HG03045 (cell line): ENCODE results near the gene CAMTA2.
"Not testable (repeated sequence)": the region's sequence is repeated elsewhere in the genome, so short reads cannot be mapped to it uniquely, and the experiment has no call there.

ENCODE experiments used
- ATAC-seq: cut with Tn5 transposase; IDR thresholded peaks from one replicate; pipeline ENCODE4 v1.9.1; 2021; ENCODE audit warnings: mild to moderate bottlenecking, moderate library complexity; ENCODE audit not compliant: unreplicated experiment

Gene CAMTA2

GRCh38 chr17:4934173-4934979 lies 53.1 kb downstream of the CAMTA2 start:
- no peak for ATAC-seq

GRCh38 chr17:4933646-4934045 lies 53.8 kb downstream of the CAMTA2 start:
- no peak for ATAC-seq

GRCh38 chr17:4932756-4933155 lies 54.7 kb downstream of the CAMTA2 start:
- no peak for ATAC-seq

- no peak for ATAC-seq
Observed at GRCh38 chr17:4931963-4932362, 55.5 kb downstream of the CAMTA2 start, which contains the start of gene GP1BA. TSS of gene GP1BA (plus strand) at chr17:4932277. CDS start at chr17:4932605, 328 bp downstream.

GRCh38 chr17:4928881-4929280 lies 58.6 kb downstream of the CAMTA2 start:
- ATAC-seq = no peak

- not testable (repeated sequence) for ATAC-seq
Observed at GRCh38 chr17:4926577-4927335, 60.7 kb downstream of the CAMTA2 start.

GRCh38 chr17:4921320-4921719 lies 66.2 kb downstream of the CAMTA2 start:
- ATAC-seq = no peak

- ATAC-seq = no peak
Observed at GRCh38 chr17:4920351-4921048, 67.0 kb downstream of the CAMTA2 start.

- ATAC-seq = no peak
Observed at GRCh38 chr17:4919511-4920047, 67.9 kb downstream of the CAMTA2 start.
